ENCODE data around the gene ARHGAP1.

- TF ChIP-seq POLR2AphosphoS2 (IDR thresholded peaks at IDR 0.05; ENCODE audit: low read length) (no peak), SIN3A (IDR thresholded peaks at IDR 0.05; ENCODE audit: borderline replicate concordance in 2 of 2, control insufficient read depth in 1 of 2, low read depth in 2 of 2, low read length in 2 of 2) (no peak), SUPT5H (IDR thresholded peaks at IDR 0.05) (no peak), ADNP (tag; IDR thresholded peaks at IDR 0.05) (no peak), POLR2AphosphoS5 (IDR thresholded peaks at IDR 0.05; ENCODE audit: control insufficient read depth, insufficient read depth, low read depth, low read length) (no peak), ZNF589 (CRISPR knock-in tag; IDR thresholded peaks at IDR 0.05; ENCODE audit: low read depth) (no peak), CREB1 (IDR thresholded peaks at IDR 0.05) (no peak), CREB1 (CRISPR knock-in tag; IDR thresholded peaks at IDR 0.05) (no peak), CTCF (IDR thresholded peaks at IDR 0.05 in 2 of 3, conservative IDR thresholded peaks at IDR 0.05 in 1 of 3; ENCODE audit: insufficient read depth in 2 of 3, low read depth in 1 of 3, low read length in 3 of 3) (no peak), ZNF232 (CRISPR knock-in tag; IDR thresholded peaks at IDR 0.05) (no peak), CBX8 (IDR thresholded peaks at IDR 0.05; ENCODE audit: borderline replicate concordance, extremely low read depth, low read depth, low read length, poor library complexity, severe bottlenecking) (no peak), NFE2L1 (tag; IDR thresholded peaks at IDR 0.05; ENCODE audit: borderline replicate concordance, low read depth) (no peak), EZH2 (IDR thresholded peaks at IDR 0.05; ENCODE audit: borderline replicate concordance, low read depth, low read length) (no peak)
- TF ChIP-seq, protein P1, sequence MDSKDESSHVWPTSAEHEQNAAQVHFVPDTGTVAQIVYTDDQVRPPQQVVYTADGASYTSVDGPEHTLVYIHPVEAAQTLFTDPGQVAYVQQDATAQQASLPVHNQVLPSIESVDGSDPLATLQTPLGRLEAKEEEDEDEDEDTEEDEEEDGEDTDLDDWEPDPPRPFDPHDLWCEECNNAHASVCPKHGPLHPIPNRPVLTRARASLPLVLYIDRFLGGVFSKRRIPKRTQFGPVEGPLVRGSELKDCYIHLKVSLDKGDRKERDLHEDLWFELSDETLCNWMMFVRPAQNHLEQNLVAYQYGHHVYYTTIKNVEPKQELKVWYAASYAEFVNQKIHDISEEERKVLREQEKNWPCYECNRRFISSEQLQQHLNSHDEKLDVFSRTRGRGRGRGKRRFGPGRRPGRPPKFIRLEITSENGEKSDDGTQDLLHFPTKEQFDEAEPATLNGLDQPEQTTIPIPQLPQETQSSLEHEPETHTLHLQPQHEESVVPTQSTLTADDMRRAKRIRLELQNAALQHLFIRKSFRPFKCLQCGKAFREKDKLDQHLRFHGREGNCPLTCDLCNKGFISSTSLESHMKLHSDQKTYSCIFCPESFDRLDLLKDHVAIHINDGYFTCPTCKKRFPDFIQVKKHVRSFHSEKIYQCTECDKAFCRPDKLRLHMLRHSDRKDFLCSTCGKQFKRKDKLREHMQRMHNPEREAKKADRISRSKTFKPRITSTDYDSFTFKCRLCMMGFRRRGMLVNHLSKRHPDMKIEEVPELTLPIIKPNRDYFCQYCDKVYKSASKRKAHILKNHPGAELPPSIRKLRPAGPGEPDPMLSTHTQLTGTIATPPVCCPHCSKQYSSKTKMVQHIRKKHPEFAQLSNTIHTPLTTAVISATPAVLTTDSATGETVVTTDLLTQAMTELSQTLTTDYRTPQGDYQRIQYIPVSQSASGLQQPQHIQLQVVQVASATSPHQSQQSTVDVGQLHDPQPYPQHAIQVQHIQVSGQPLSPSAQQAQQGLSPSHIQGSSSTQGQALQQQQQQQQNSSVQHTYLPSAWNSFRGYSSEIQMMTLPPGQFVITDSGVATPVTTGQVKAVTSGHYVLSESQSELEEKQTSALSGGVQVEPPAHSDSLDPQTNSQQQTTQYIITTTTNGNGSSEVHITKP (IDR thresholded peaks at IDR 0.05; ENCODE audit: partially characterized antibody) = no peak
- TF ChIP-seq, protein P2, sequence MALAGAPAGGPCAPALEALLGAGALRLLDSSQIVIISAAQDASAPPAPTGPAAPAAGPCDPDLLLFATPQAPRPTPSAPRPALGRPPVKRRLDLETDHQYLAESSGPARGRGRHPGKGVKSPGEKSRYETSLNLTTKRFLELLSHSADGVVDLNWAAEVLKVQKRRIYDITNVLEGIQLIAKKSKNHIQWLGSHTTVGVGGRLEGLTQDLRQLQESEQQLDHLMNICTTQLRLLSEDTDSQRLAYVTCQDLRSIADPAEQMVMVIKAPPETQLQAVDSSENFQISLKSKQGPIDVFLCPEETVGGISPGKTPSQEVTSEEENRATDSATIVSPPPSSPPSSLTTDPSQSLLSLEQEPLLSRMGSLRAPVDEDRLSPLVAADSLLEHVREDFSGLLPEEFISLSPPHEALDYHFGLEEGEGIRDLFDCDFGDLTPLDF (CRISPR knock-in tag; IDR thresholded peaks at IDR 0.05) = no peak
These were observed 35.7 kb upstream of the ARHGAP1 start for GRCh38 chr11:46736146-46736545.
